OCI-LY7 (cell line): ENCODE measurements around the gene GPC3. TPM values are rescaled to one million over a fixed set of nuclear protein-coding genes. Genes with fewer than 3 reads are reported as not detected.

Experiments
- BruUV-seq: library from RNA; stranded (reverse); fragments of 400-500 nt; replicated peaks from 2 replicates; lab custom pipeline; 2021; lab: Mats Ljungman, UMichigan
- CTCF ChIA-PET: fragments of 300-600 bp; sonication (Branson Sonifier 250); formaldehyde crosslinking; loops from one replicate; lab custom pipeline; 2022; ENCODE audit warnings: antibody characterized with exemption; ENCODE audit not compliant: unreplicated experiment; lab: Charles Lee
- POLR2A ChIA-PET: fragments of 300-600 bp; sonication (Branson Sonifier 250); formaldehyde crosslinking; loops from one replicate; lab custom pipeline; 2022; ENCODE audit warnings: antibody characterized with exemption; lab: Charles Lee
- DNase-seq: peaks from one replicate; pipeline ENCODE4 v3.0.0-alpha.2; 2015; ENCODE audit warnings: low spot score
- H2AFZ ChIP-seq: fragments of 200-600 bp; sonication (generic), shearing (Covaris generic); 2 replicates; pipeline ENCODE4 v1.6.1; 2014; ENCODE audit warnings: mild to moderate bottlenecking, antibody characterized with exemption, low read length, moderate library complexity
- H3K27ac ChIP-seq: fragments of 200-600 bp; sonication (generic); 2 replicates; pipeline ENCODE4 v1.5.1; 2014; ENCODE audit warnings: mixed run types, low read depth, mild to moderate bottlenecking, moderate library complexity, low read length, inconsistent platforms; ENCODE audit not compliant: poor library complexity, severe bottlenecking
- H3K36me3 ChIP-seq: fragments of 200-600 bp; sonication (generic); 2 replicates; pipeline ENCODE4 v1.6.1; 2014; ENCODE audit warnings: mild to moderate bottlenecking, antibody characterized with exemption, low read length, moderate library complexity, mixed read lengths; ENCODE audit not compliant: insufficient read depth
- H3K4me1 ChIP-seq: fragments of 200-600 bp; sonication (generic); 2 replicates; pipeline ENCODE4 v1.5.1; 2014; ENCODE audit warnings: mild to moderate bottlenecking, low read length; ENCODE audit not compliant: insufficient read depth, poor library complexity, severe bottlenecking
- H3K4me2 ChIP-seq: fragments of 200-600 bp; sonication (generic); 2 replicates; pipeline ENCODE4 v1.6.1; 2014; ENCODE audit warnings: mild to moderate bottlenecking, low read length
- H3K4me3 ChIP-seq: fragments of 200-600 bp; sonication (generic); 2 replicates; pipeline ENCODE4 v1.5.1; 2014; ENCODE audit warnings: mild to moderate bottlenecking, low read depth, low read length; ENCODE audit not compliant: poor library complexity, severe bottlenecking
- H3K79me2 ChIP-seq: fragments of 200-600 bp; sonication (generic); 2 replicates; pipeline ENCODE4 v1.6.1; 2016; ENCODE audit warnings: low read depth, mild to moderate bottlenecking, low read length, moderate library complexity, mixed read lengths; ENCODE audit not compliant: insufficient read depth
- H3K9me2 ChIP-seq: fragments of 200-600 bp; sonication (generic); 2 replicates; pipeline ENCODE4 v1.6.1; 2016; ENCODE audit warnings: mild to moderate bottlenecking, low read length, mixed read lengths; ENCODE audit not compliant: insufficient read depth
- H3K9me3 ChIP-seq: fragments of 200-600 bp; sonication (generic); 2 replicates; pipeline ENCODE4 v1.6.1; 2014; ENCODE audit warnings: mild to moderate bottlenecking, mixed run types, low read length, mixed read lengths
- H4K20me1 ChIP-seq: fragments of 200-600 bp; sonication (generic); 2 replicates; pipeline ENCODE4 v1.6.1; 2014; ENCODE audit warnings: mild to moderate bottlenecking, antibody characterized with exemption, low read length, moderate library complexity, mixed read lengths; ENCODE audit not compliant: insufficient read depth
- EZH2phosphoT487 ChIP-seq: fragments of 200-600 bp; sonication (generic); IDR thresholded peaks from 2 replicates; pipeline ENCODE4 v1.6.1; 2018; ENCODE audit warnings: low read depth, borderline replicate concordance, mild to moderate bottlenecking, mixed run types, antibody characterized with exemption, low read length, moderate library complexity, mixed read lengths
- intact Hi-C: fragments of 100-400 bp; cut with micrococcal nuclease; formaldehyde crosslinking; loops from one replicate; pipeline ENCODE4 v1.10.0; 2022; ENCODE audit not compliant: unreplicated experiment
- total RNA-seq, 2 experiments: library from RNA; depleted of rRNA in 1 of 2; stranded (reverse); fragments of >200 nt in 1 of 2; shearing (Covaris generic) in 1 of 2; gene quantifications; 2 replicates each; pipeline ENCODE4 v1.2.3, GENCODE V29; 2014 to 2022
- TF ChIP-seq, protein P1 (sequence below): fragments of 200-600 bp; sonication (generic); conservative IDR thresholded peaks from 2 replicates; pipeline ENCODE4 v1.5.1; 2014; ENCODE audit warnings: mild to moderate bottlenecking, antibody characterized with exemption, low read length, moderate library complexity, mixed read lengths

Gene GPC3
- total RNA-seq, 2 experiments from 2014 or later, result not detected

- Histone ChIP-seq H3K9me3 (no peaks in the 10 kb centered on the region), H3K36me3 (no peaks in the 10 kb centered on the region), H3K9me2 (no peaks in the 10 kb centered on the region), H3K79me2 (no peaks in the 10 kb centered on the region), H2AFZ (no peak overlapping the region), H3K4me1 (no peaks in the 10 kb centered on the region), H3K4me3 (no peak overlapping the region), H3K4me2 (no peak overlapping the region), H4K20me1 (no peaks in the 10 kb centered on the region), H3K27ac (no peak overlapping the region)
- no TSS peak for BruUV-seq
- TF ChIP-seq, protein P1, sequence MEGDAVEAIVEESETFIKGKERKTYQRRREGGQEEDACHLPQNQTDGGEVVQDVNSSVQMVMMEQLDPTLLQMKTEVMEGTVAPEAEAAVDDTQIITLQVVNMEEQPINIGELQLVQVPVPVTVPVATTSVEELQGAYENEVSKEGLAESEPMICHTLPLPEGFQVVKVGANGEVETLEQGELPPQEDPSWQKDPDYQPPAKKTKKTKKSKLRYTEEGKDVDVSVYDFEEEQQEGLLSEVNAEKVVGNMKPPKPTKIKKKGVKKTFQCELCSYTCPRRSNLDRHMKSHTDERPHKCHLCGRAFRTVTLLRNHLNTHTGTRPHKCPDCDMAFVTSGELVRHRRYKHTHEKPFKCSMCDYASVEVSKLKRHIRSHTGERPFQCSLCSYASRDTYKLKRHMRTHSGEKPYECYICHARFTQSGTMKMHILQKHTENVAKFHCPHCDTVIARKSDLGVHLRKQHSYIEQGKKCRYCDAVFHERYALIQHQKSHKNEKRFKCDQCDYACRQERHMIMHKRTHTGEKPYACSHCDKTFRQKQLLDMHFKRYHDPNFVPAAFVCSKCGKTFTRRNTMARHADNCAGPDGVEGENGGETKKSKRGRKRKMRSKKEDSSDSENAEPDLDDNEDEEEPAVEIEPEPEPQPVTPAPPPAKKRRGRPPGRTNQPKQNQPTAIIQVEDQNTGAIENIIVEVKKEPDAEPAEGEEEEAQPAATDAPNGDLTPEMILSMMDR, result no peak
- TF ChIP-seq EZH2phosphoT487, result no peak
- no peak for DNase-seq
- intact Hi-C loops, result no loop called here
- POLR2A ChIA-PET, result interaction anchor here (0.7 kb wide), 1 partner anchor 25 kb away, joined by 3 read pairs; no protein-coding TSS in a partner anchor
- CTCF ChIA-PET, result no interaction called here
These were observed 126.1 kb downstream of the GPC3 start for GRCh38 chrX:133859336-133859735.

DNA sequence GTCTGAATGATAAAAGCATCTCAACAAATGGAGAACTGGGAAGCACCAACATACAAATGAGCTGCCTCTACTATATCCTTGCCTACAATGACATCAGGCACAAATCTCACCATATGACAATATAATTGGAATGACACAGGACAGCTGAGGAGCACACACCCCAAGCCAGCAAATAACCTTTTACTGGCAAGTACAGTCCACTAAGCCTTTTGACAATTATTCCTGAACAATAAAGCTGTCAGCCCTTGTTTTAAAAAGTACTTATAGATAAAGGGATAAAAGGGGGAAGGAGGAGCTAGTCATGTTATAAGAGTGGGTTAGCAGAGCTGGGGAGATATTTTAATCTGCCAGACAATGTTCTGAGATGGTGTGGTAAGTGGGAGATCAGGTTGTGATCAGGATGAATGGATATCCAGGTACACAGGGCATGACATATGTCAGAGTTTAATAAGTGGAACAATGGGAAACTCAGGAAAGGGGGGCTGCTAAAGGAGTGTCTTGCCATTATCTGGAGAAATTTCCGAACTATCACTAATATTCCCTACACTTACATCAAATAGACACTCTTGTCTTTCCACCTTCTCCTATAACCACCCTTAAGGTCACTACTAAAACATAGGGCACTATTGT, 127.6 kb downstream of the GPC3 start:
- no peak overlapping the region for H3K4me3 ChIP-seq
- no peaks in the 10 kb centered on the region for H4K20me1 ChIP-seq
- no peaks in the 10 kb centered on the region for H3K9me3 ChIP-seq
- ChIA-PET POLR2A (no interaction called here), CTCF (no interaction called here)
- no peak overlapping the region for H3K27ac ChIP-seq
- no peak for DNase-seq
- TF ChIP-seq, protein P1, result no peak
- no peak for TF ChIP-seq EZH2phosphoT487
- no peaks in the 10 kb centered on the region for H3K36me3 ChIP-seq
- no peaks in the 10 kb centered on the region for H3K4me1 ChIP-seq
- H3K4me2 ChIP-seq, result no peak overlapping the region
- no peaks in the 10 kb centered on the region for H3K9me2 ChIP-seq
- intact Hi-C loops, result no loop called here
- H3K79me2 ChIP-seq, result no peaks in the 10 kb centered on the region
- BruUV-seq, result no TSS peak
- H2AFZ ChIP-seq, result no peak overlapping the region

DNA sequence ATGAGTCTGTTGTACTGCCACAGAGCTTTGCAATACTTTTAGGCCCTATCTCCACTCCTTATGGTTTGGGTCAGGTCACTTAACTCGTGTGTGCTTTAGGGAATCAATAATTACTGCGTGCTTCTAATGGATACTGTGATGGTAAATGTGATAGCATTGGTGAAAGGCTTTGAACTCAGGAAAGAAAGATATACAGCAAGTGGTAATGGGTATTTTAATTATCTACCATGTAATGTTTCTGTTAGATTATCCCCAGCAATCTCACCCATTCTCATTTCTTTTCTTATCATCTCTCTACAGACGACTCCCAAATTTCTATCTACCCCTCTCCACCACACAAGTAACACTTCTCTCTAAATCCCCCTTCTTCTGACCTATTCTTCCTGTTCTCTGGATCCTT, 128.6 kb downstream of the GPC3 start:
- Histone ChIP-seq H3K4me3 (no peak overlapping the region), H3K36me3 (no peaks in the 10 kb centered on the region), H3K4me2 (no peak overlapping the region), H3K9me3 (no peaks in the 10 kb centered on the region), H3K4me1 (no peaks in the 10 kb centered on the region), H4K20me1 (no peaks in the 10 kb centered on the region), H3K9me2 (no peaks in the 10 kb centered on the region), H3K79me2 (no peaks in the 10 kb centered on the region), H3K27ac (no peak overlapping the region), H2AFZ (no peak overlapping the region)
- POLR2A ChIA-PET, result no interaction called here
- BruUV-seq, result no TSS peak
- TF ChIP-seq EZH2phosphoT487, result no peak
- TF ChIP-seq, protein P1, result no peak
- DNase-seq, result no peak
- intact Hi-C loops, result no loop called here
- CTCF ChIA-PET, result no interaction called here
